K562 (cell line): Measurements from ENCODE around the gene RHOB. TPM values are rescaled to one million over a fixed set of nuclear protein-coding genes. Genes with fewer than 3 reads are reported as not detected.

Source experiments
- BRF1 ChIP-seq: IDR thresholded peaks from 3 replicates; pipeline ENCODE4 v1.6.1; 2011; ENCODE audit warnings: borderline replicate concordance, mild to moderate bottlenecking; ENCODE audit not compliant: insufficient read length; ENCODE audit errors: extremely low read depth
- C11orf30 ChIP-seq: fragments of 450-650 bp; IDR thresholded peaks from 2 replicates; pipeline ENCODE4 v1.6.1; 2016; ENCODE audit warnings: low read depth, mild to moderate bottlenecking
- CBX1 ChIP-seq: sonication (generic); IDR thresholded peaks from 2 replicates; pipeline ENCODE4 v1.6.1; 2016; ENCODE audit warnings: antibody characterized with exemption, low read depth, mild to moderate bottlenecking
- CTCF ChIP-seq, 3 experiments: IDR thresholded peaks in 2 of 3; conservative IDR thresholded peaks in 1 of 3; 2 replicates each; pipeline ENCODE4 v1.5.1; 2011 to 2012; ENCODE audit warnings: low read length in 3 of 3, mild to moderate bottlenecking in 3 of 3, control low read depth in 2 of 3, improper control_type of control experiment in 1 of 3, inconsistent platforms in 1 of 3, low read depth in 1 of 3, mixed read lengths in 1 of 3, moderate library complexity in 1 of 3; ENCODE audit not compliant: insufficient read depth in 2 of 3
- DACH1 ChIP-seq: fragments of 450-650 bp; IDR thresholded peaks from 2 replicates; pipeline ENCODE4 v1.6.1; 2018; ENCODE audit not compliant: partially characterized antibody
- FOS ChIP-seq: IDR thresholded peaks from 3 replicates; pipeline ENCODE4 v1.6.1; 2011; ENCODE audit not compliant: insufficient read length; ENCODE audit errors: extremely low read depth
- FOXO4 ChIP-seq: fragments of 450-650 bp; formaldehyde crosslinking; IDR thresholded peaks from 2 replicates; pipeline ENCODE4 v1.4.0; 2020; ENCODE audit warnings: mild to moderate bottlenecking, moderate library complexity
- HNRNPLL ChIP-seq: fragments of 200-400 bp; formaldehyde crosslinking; IDR thresholded peaks from 2 replicates; pipeline ENCODE4 v1.6.1; 2017; ENCODE audit warnings: low read length, low read depth, mild to moderate bottlenecking; ENCODE audit not compliant: poor library complexity, severe bottlenecking
- IRF2 ChIP-seq: sonication (generic); formaldehyde crosslinking; IDR thresholded peaks from 2 replicates; pipeline ENCODE4 v1.8.1; 2022; ENCODE audit warnings: mild to moderate bottlenecking, missing genetic modification reagents
- KLF6 ChIP-seq: fragments of 250-450 bp; sonication (Bioruptor Pico); IDR thresholded peaks from 2 replicates; pipeline ENCODE4 v1.4.0; 2020; ENCODE audit warnings: mild to moderate bottlenecking, moderate library complexity, borderline replicate concordance
- MEIS2 ChIP-seq: fragments of 450-650 bp; IDR thresholded peaks from 2 replicates; pipeline ENCODE4 v1.6.1; 2014; ENCODE audit warnings: mild to moderate bottlenecking; ENCODE audit not compliant: partially characterized antibody
- MYBL2 ChIP-seq, 2 experiments: fragments of 450-650 bp in 1 of 2; sonication (generic) in 1 of 2; formaldehyde crosslinking in 1 of 2; IDR thresholded peaks; 2 replicates each; pipeline versions ENCODE4 v1.6.1 to v1.8.1; 2017 to 2022; ENCODE audit warnings: borderline replicate concordance in 1 of 2, inconsistent platforms in 1 of 2, low read depth in 1 of 2, mild to moderate bottlenecking in 1 of 2, missing genetic modification reagents in 1 of 2, moderate library complexity in 1 of 2
- NFE2 ChIP-seq: IDR thresholded peaks from 2 replicates; pipeline ENCODE4 v1.6.1; 2014; ENCODE audit warnings: antibody characterized with exemption, low read depth
- TAF9B ChIP-seq: fragments of 450-650 bp; IDR thresholded peaks from 2 replicates; pipeline ENCODE4 v1.6.1; 2018; ENCODE audit warnings: mild to moderate bottlenecking; ENCODE audit not compliant: partially characterized antibody
- TFAP4 ChIP-seq: sonication (generic); formaldehyde crosslinking; IDR thresholded peaks from 2 replicates; pipeline ENCODE4 v1.8.0; 2022; ENCODE audit warnings: missing genetic modification reagents, mild to moderate bottlenecking, moderate library complexity, borderline replicate concordance
- THRB ChIP-seq: fragments of 450-650 bp; formaldehyde crosslinking; conservative IDR thresholded peaks from 2 replicates; pipeline ENCODE4 v1.4.0; 2022; ENCODE audit warnings: mild to moderate bottlenecking, missing genetic modification characterization
- polyA plus RNA-seq, 8 experiments: library from polyadenylated mRNA; depleted of rRNA in 4 of 8; stranded (reverse) in 5 of 8; unstranded in 3 of 8; fragments of >200 nt; fragmentation: Nextera tagmentation in 2 of 8; fragmentation: Illumina TruSeq in 1 of 8; extraction: Ambion mirVana in 2 of 8; extraction: Trizol in 1 of 8; gene quantifications; 2 replicates each; pipeline versions ENCODE4 v1.2.1 to v1.2.3, GENCODE V29; 2011 to 2014; ENCODE audit warnings: inconsistent platforms in 1 of 8, missing spikeins in 1 of 8
- total RNA-seq, 7 experiments: library from RNA; depleted of rRNA in 6 of 7; stranded (reverse); fragments of >200 nt in 6 of 7; fragmentation: Illumina TruSeq in 2 of 7; extraction: Trizol in 2 of 7; gene quantifications; 2 replicates each; pipeline versions ENCODE4 v1.2.1 to v1.2.3, GENCODE V29; 2011 to 2021; ENCODE audit warnings: low replicate concordance in 1 of 7
- TF ChIP-seq, protein P1 (sequence below): fragments of 450-650 bp; IDR thresholded peaks from 2 replicates; pipeline ENCODE4 v1.6.1; 2016
- TF ChIP-seq, protein P2 (sequence below), 2 experiments: IDR thresholded peaks; 2 replicates each; pipeline ENCODE4 v1.6.1; 2011; ENCODE audit warnings: borderline replicate concordance in 1 of 2, control low read depth in 1 of 2, low read depth in 1 of 2, low read length in 1 of 2, mild to moderate bottlenecking in 1 of 2, mixed read lengths in 1 of 2, moderate library complexity in 1 of 2; ENCODE audit not compliant: insufficient read depth in 1 of 2, insufficient read length in 1 of 2, poor library complexity in 1 of 2, severe bottlenecking in 1 of 2; ENCODE audit errors: extremely low read depth in 1 of 2

Gene RHOB
- total and polyA plus RNA-seq, 9 of the 15 experiments (the other 6 are each of a cell fraction or from before 2014, with no cell fraction given), result 0.07 to 4.8 (median 1.1) TPM

GRCh38 chr2:20419007-20419576 lies 27.8 kb upstream of the RHOB start (continued):
- peak; percentile 53; the same call in 1 of the 2 replicates for TF ChIP-seq C11orf30
- no peak for TF ChIP-seq FOS
- peak; percentile 42 for TF ChIP-seq DACH1
- TF ChIP-seq TFAP4 (CRISPR knock-in tag), result 0 out of 2 replicates have a peak, but pooled peaks have one; percentile 48
- TF ChIP-seq CTCF (IDR thresholded peaks at IDR 0.05 in 2 of 3, conservative IDR thresholded peaks at IDR 0.05 in 1 of 3; ENCODE audit: insufficient read depth in 2 of 3, low read depth in 1 of 3, low read length in 3 of 3), result no peak
- TF ChIP-seq HNRNPLL, result no peak
- TF ChIP-seq THRB (CRISPR knock-in tag), result no peak
- TF ChIP-seq BRF1, result no peak
- TF ChIP-seq MEIS2, result peak; percentile 63
- TF ChIP-seq FOXO4 (CRISPR knock-in tag), result no peak
- no peak for TF ChIP-seq IRF2 (CRISPR knock-in tag)
- TF ChIP-seq NFE2, result 0 out of 2 replicates have a peak, but pooled peaks have one; percentile 12
- TF ChIP-seq, protein P1, sequence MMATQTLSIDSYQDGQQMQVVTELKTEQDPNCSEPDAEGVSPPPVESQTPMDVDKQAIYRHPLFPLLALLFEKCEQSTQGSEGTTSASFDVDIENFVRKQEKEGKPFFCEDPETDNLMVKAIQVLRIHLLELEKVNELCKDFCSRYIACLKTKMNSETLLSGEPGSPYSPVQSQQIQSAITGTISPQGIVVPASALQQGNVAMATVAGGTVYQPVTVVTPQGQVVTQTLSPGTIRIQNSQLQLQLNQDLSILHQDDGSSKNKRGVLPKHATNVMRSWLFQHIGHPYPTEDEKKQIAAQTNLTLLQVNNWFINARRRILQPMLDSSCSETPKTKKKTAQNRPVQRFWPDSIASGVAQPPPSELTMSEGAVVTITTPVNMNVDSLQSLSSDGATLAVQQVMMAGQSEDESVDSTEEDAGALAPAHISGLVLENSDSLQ, result peak; percentile 68
- no peak for TF ChIP-seq KLF6 (CRISPR knock-in tag)
- TF ChIP-seq, protein P2, sequence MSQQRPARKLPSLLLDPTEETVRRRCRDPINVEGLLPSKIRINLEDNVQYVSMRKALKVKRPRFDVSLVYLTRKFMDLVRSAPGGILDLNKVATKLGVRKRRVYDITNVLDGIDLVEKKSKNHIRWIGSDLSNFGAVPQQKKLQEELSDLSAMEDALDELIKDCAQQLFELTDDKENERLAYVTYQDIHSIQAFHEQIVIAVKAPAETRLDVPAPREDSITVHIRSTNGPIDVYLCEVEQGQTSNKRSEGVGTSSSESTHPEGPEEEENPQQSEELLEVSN (IDR thresholded peaks at IDR 0.05; ENCODE audit: borderline replicate concordance in 1 of 2, extremely low read depth in 1 of 2, insufficient read depth in 1 of 2, insufficient read length in 1 of 2, low read depth in 1 of 2, low read length in 1 of 2, poor library complexity in 1 of 2, severe bottlenecking in 1 of 2), result no peak
- no peak for TF ChIP-seq MYBL2 (IDR thresholded peaks at IDR 0.05; ENCODE audit: low read depth)
- TF ChIP-seq MYBL2 (CRISPR knock-in tag; IDR thresholded peaks at IDR 0.05; ENCODE audit: borderline replicate concordance), result no peak
- peak; percentile 16 for TF ChIP-seq TAF9B
- no peak for TF ChIP-seq CBX1
- TF ChIP-seq, all 486 proteins: peak for 9
